Measurements from ENCODE around the gene NATD1.

DNA sequence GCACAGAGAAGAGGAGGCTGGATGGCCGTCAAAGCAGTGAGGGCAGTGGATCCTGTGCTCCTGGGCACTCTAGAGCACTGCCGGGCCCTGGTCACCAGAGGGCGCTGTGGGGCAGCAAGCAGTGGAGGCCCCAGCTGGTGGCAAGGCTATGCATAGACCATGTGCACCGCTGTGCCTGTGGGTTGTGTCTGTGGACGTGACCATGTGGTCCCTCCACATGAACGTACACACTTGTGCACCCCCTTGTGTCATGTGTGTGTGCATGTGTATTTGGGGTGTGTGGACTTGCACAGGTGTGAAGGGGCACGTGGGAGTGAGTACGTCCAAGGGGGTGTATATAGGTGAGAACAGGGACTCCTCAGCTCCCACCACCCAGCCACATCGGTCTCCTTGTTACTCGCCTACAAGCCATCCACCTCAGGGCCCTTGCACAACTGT, 26.9 kb upstream of the NATD1 start:
- TF ChIP-seq CREB1 (IDR thresholded peaks at IDR 0.05; ENCODE audit: low read depth) (no peak), EP300 (IDR thresholded peaks at IDR 0.05; ENCODE audit: borderline replicate concordance) (no peak), TEAD4 (IDR thresholded peaks at IDR 0.05) (no peak), TAF1 (IDR thresholded peaks at IDR 0.05; ENCODE audit: low read depth) (no peak), RAD21 (IDR thresholded peaks at IDR 0.05; ENCODE audit: low read depth) (peak; percentile 96), YY1 (IDR thresholded peaks at IDR 0.05; ENCODE audit: low read depth) (no peak), TCF12 (IDR thresholded peaks at IDR 0.05; ENCODE audit: low read depth) (no peak), CEBPB (IDR thresholded peaks at IDR 0.05) (no peak), NFIC (IDR thresholded peaks at IDR 0.05) (no peak), FOXM1 (IDR thresholded peaks at IDR 0.05; ENCODE audit: borderline replicate concordance, low read depth) (no peak)
- TF ChIP-seq, protein P1, sequence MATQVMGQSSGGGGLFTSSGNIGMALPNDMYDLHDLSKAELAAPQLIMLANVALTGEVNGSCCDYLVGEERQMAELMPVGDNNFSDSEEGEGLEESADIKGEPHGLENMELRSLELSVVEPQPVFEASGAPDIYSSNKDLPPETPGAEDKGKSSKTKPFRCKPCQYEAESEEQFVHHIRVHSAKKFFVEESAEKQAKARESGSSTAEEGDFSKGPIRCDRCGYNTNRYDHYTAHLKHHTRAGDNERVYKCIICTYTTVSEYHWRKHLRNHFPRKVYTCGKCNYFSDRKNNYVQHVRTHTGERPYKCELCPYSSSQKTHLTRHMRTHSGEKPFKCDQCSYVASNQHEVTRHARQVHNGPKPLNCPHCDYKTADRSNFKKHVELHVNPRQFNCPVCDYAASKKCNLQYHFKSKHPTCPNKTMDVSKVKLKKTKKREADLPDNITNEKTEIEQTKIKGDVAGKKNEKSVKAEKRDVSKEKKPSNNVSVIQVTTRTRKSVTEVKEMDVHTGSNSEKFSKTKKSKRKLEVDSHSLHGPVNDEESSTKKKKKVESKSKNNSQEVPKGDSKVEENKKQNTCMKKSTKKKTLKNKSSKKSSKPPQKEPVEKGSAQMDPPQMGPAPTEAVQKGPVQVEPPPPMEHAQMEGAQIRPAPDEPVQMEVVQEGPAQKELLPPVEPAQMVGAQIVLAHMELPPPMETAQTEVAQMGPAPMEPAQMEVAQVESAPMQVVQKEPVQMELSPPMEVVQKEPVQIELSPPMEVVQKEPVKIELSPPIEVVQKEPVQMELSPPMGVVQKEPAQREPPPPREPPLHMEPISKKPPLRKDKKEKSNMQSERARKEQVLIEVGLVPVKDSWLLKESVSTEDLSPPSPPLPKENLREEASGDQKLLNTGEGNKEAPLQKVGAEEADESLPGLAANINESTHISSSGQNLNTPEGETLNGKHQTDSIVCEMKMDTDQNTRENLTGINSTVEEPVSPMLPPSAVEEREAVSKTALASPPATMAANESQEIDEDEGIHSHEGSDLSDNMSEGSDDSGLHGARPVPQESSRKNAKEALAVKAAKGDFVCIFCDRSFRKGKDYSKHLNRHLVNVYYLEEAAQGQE (IDR thresholded peaks at IDR 0.05; ENCODE audit: low read depth): no peak
- TF ChIP-seq, protein P2, sequence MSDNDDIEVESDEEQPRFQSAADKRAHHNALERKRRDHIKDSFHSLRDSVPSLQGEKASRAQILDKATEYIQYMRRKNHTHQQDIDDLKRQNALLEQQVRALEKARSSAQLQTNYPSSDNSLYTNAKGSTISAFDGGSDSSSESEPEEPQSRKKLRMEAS (IDR thresholded peaks at IDR 0.05): peak; percentile 71

All from Ishikawa (cell line).